VCaP (cell line): Measurements from ENCODE around the gene OPA1.

Experiments
- H3K27ac ChIP-seq: fragments of 450-650 bp; 2 replicates; pipeline ENCODE4 v1.5.1; 2017
- TF ChIP-seq, protein P1 (sequence below): fragments of 450-650 bp; conservative IDR thresholded peaks from 2 replicates; pipeline ENCODE4 v1.5.1; 2017; ENCODE audit warnings: mild to moderate bottlenecking, moderate library complexity

OPA1 gene

DNA sequence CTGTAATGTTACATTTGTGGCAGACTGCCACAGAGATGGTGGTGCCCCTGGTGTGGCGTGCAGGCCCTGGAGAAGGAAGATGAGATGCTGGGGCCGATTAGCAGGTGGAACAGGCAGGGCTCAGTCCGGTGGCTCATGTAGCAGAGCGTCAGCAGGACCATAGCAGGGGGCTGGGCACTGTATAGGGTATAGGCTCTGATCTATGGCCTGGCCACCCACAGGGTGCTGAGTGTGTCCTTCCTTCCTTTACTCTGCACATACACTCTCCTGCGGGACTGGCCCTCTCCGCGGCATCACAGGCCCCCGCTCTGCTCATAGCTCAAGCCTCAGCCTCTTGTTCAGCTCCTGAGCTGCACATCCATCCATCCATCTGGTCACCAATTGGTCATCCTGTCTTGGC, 143.6 kb downstream of the OPA1 start:
- H3K27ac ChIP-seq, result peak overlapping the region; percentile 79
- TF ChIP-seq, protein P1, sequence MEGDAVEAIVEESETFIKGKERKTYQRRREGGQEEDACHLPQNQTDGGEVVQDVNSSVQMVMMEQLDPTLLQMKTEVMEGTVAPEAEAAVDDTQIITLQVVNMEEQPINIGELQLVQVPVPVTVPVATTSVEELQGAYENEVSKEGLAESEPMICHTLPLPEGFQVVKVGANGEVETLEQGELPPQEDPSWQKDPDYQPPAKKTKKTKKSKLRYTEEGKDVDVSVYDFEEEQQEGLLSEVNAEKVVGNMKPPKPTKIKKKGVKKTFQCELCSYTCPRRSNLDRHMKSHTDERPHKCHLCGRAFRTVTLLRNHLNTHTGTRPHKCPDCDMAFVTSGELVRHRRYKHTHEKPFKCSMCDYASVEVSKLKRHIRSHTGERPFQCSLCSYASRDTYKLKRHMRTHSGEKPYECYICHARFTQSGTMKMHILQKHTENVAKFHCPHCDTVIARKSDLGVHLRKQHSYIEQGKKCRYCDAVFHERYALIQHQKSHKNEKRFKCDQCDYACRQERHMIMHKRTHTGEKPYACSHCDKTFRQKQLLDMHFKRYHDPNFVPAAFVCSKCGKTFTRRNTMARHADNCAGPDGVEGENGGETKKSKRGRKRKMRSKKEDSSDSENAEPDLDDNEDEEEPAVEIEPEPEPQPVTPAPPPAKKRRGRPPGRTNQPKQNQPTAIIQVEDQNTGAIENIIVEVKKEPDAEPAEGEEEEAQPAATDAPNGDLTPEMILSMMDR, result no peak

DNA sequence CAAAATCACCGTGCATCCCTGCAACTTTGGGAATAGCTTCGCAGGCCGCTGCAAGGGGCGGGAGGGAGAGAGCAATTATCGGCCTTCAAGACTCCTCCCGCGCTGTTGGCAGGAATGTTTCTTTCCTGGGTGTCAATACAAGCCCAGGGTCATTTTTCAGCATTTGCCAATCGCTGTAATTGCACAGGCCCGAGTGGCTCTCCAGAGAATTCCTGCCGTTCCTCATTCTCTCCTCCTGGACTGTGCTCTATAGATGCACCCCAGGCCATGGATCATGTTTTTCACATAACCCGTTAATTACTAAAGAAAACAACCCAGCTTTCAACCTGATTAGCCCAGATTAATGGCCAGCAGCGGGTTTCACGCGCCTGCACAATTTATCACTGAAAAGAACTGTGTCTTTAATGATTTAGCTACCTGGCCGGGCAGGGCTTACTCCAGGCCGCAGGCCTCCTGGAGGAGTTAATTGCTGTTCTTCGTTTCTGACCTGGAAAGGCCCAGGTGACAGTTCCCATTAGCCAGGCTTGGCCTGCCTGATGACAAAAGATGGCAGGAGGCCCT, 144.3 kb downstream of the OPA1 start:
- H3K27ac ChIP-seq, result peak overlapping the region; percentile 79; the same call in 1 of the 2 replicates
- TF ChIP-seq, protein P1, result no peak

DNA sequence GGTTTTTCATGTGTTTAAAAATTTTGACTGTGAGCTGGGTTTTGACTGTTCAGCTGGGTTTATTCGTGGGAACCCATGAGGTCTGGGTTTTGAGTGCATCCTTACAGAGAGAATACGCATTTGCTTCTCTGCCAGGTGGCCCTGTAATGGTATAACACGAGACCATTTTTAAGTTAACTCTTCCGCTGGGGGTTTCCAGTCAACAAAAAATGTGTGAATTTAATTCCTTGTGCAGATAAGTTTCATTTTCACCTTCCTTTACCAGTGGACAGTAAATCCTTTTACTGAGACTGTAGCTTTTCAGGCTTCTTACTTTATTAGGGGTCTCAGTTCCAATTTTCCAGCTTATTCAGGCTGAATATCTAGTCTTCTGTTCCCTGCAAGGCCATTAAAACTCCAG, 149.6 kb downstream of the OPA1 start:
- TF ChIP-seq, protein P1, result no peak
- H3K27ac ChIP-seq, result no peak overlapping the region

DNA sequence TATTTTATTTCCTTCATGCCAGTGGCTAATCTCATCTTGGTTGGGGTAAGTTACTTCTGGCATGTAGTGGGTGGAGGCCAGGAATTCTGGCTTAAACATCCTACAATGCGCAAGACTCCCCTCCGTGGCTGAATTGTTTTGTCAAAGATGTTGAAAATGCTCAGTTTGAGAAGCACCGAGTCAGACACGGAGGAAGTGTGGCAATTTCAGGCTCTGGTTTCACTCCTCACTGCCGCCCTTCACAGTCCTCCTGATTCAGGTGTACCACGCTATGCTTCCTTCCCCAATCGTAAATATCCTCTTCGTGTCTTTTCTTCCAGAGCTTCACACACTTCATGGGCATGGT, 150.7 kb downstream of the OPA1 start:
- TF ChIP-seq, protein P1, result no peak
- no peak overlapping the region for H3K27ac ChIP-seq

DNA sequence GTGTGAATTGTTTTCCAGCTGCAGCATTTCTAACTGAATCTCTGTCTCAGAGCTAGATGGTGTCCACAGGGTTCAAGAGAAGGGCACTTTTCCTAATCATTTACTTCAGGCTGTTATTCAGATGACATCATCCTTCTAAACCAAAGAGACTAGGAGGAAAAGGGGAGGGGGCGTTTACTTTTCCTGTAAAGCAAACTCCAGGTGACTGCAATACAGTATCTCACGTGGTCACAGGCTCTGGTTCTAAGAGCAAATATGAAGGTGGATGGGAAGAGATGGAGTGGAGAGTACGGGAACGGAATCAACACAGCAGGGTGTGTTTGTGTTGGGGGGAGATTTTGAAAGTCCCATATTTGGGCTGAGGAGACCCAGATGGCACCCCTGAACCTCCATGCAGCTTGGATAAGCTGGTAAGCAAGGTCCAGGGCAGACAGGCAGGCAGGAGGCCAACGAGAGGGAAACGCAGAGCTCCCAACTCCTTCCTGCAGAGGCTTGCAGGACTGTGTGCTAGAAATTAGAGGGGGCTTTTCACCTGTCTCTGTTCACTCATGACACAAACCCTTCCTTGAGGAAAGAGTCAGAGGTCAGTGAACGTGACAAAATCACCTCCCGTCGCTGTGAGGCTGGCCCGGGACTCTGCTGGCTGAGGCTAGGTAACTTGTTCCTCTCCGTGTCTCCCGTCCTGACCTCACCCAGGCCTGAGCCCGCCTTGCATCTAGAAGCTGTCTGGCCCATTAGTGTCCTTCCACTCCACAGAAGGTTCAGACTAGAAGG, 151.2 kb downstream of the OPA1 start:
- TF ChIP-seq, protein P1, result no peak
- no peak overlapping the region for H3K27ac ChIP-seq

DNA sequence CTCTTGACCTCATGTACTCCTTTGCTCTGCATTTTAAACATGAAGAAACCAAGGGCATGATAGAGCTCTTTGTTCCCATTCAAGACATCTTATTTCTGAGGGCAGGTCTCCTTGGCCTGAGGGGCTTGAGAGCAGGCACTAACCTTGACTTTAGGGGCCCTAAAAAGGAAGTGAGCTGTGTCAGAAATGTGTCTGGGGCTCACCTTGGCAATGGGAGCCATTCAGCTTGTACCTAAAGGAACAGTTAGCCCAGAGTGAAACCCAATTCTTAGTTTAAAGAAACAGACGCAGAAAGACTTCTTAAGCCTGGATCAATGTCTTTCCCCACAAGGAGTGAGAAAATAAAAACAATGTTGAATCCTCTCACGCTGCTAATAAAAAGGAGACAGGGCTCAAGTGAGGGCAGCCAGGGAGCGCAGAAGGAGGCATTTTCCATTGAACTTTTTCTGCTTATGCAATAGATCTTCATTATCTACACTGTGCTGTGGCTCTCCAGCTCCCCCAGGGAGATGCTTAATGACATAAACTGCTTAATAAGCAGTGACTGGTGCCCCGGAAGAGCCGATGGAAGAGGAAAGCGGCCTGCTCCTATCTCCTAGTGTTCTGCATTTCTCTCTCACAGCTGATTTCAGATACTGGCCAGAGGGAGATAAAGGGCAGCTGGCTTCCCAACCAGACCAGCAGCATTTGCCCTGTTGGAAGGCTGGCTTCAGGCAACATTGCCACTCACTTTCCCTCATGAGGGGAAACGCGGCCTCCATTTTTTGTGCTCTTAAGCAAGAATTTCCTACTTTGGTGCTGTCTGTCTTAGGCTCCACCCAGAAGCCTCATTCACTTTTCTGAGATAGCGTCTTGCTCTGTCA, 152.0 kb downstream of the OPA1 start:
- no peak overlapping the region for H3K27ac ChIP-seq
- TF ChIP-seq, protein P1, result no peak

DNA sequence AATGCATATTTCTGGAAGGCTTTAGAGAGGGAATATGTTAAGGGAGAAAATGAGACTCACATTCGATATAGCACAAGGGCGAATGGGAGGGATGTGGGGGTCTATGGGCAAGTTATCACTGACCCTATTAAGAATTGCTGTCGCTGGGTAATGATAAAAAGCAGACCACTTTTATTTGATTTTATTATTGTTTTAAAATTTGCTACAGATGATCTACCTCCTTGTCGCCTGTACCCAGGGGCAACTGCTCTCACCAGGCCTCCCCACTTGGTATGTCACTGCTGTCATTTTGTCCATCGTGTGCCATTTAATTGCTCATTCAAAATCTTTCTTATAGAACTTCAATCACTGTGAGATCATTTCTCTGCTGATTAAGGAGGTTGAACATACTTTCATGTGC, 153.8 kb downstream of the OPA1 start:
- no peak overlapping the region for H3K27ac ChIP-seq
- TF ChIP-seq, protein P1, result no peak
